HG03432 (cell line): ENCODE results near the gene MAPK12.
A peak's percentile ranks its signal among the peaks of the same experiment; 100 is the strongest.
"Not testable (repeated sequence)": the region's sequence is repeated elsewhere in the genome, so short reads cannot be mapped to it uniquely, and the experiment has no call there.

ENCODE experiments used
- ATAC-seq: cut with Tn5 transposase; IDR thresholded peaks from one replicate; pipeline ENCODE4 v1.9.1; 2021; ENCODE audit warnings: mild to moderate bottlenecking, moderate library complexity; ENCODE audit not compliant: unreplicated experiment

The MAPK12 gene

DNA sequence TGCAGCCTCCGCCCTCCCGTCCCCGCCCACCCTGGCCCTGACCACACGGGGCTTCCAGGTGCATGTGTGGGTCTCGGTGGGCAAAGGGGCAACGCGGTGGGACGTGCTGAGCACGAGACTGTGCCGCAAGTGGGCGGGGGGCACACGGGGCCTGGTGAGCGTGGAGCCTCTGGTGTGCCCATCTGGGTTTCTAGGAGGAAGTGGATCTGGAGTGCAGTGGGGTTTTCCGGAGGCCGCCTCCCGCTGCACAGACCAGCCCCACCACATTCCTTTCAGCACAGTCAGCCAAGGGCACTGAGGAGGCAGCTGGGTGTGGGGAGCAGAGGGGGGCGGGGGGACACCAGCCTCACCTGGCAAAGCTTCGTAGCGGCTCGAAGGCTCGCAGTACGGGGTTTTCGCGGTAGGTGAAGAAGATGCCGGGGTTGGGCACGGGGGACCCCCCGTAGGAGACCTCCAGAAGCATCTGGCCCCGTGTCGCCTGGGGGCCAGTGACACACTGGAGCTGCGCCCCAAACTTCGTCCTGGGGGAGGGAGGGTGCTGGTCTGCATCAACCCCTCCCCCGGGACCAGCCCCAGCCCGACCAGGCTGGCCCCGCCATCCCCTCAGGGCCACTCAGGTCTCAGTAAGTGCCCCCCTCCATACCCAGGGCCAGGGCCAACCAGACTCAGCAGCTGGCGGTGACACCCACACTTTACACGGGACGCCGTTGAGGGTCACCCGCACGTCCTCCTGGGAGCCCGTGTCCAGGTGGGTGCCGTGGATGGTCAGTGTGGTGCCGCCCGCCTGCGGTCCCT, 21.1 kb upstream of the MAPK12 start:
- no peak for ATAC-seq

DNA sequence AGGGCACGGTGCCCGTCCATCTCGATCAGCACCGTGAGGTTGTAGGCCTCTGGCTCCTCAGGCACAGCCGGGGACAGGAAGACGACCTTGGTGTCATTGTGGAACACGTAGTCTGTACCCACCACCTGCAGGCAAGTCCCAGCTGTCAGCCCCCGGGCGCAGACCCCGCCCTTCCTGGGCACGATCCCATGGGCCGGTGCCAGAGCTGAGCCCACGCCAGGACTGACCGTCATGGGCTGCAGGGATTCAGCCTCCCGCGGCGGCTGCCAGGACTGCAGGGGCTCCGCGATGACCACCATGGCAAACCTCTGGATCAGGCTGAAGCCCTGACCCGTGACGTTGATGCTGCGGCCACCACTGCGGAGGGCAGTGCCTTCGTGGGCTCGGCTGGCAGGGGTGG, 20.5 kb upstream of the MAPK12 start:
- ATAC-seq: no peak

DNA sequence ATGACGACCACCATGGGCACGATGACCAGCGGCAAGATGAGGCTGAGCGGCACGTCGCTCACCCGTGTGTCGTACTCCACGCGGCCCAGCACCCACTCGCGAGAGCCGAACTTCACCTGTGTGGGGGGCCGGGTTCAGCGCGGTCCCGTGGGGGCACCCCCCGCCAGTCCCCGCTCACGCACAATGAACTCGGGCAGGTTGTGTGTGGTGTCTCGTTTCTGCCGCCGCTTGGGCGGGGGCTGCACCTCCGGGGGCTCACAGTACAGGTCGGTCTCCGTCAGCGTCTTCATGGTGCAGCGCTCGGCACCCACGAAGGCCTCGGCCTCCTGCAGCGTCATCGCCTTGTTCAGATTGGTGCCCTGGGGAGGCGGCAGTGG, 19.9 kb upstream of the MAPK12 start:
- ATAC-seq: no peak

DNA sequence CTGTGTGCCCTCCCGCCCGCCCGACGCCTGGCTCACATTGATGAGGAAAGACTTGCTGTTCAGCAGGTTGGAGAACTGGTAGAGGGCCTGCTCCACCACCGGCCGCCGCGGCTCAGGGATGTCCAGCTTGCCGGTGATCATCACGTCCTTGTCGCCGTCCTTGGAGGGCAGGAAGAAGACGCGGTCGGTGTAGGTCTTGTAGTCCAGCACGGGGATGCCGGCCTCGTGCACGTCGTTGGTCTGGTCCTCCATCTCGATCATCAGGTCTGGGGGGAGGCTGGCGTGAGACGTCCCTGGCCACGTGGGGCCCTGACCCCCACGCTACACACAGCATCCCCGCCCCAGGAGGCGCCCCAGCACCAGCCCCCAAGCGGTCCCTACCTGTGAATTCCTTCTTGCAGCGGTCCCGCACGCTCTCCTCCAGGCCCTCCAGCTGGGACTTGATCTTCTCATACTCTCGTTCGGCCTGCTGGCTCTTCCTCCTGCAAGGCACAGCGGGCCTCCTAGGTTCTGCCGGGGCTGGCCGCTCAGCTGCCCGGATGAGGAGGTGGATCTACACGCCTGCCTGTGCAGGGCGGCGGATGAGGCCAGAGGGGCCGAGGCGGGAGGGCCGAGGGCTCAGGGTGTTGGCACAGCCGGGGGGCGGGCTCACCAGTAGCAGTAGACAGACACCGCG, 19.4 kb upstream of the MAPK12 start:
- no peak for ATAC-seq

DNA sequence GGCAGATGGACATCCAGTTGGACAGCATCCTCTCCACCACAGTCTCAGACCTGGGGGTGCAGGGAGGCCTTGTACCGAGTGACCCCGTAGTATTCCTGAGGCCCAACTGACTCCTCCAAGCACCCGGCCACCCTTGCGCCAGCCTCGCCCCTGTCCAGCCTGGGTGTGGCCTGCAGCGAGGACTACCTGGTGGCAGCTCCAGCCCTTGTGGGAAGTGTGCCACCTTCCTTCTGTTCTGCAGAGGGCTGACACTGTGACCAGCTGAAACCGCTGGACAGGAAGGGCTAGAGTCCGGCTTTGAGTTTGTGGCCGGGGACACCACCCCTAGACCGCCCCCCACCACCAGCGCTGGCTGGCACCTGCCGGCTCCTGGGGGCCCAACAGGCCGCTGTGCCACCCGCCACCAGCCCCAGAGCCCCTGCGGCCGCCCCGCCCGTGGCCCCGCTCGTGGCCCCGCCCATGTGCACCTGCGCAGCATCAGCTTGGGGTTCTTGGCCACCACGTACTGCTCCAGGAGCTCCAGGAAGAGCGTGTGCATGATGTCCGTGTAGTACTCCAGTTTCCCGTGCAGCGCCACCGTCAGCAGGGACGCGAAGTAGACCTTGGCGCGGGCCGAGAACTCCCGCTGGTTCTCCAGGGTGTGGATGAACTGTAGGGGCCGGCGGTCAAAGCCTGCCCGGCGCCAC, 18.7 kb upstream of the MAPK12 start:
- no peak for ATAC-seq

DNA sequence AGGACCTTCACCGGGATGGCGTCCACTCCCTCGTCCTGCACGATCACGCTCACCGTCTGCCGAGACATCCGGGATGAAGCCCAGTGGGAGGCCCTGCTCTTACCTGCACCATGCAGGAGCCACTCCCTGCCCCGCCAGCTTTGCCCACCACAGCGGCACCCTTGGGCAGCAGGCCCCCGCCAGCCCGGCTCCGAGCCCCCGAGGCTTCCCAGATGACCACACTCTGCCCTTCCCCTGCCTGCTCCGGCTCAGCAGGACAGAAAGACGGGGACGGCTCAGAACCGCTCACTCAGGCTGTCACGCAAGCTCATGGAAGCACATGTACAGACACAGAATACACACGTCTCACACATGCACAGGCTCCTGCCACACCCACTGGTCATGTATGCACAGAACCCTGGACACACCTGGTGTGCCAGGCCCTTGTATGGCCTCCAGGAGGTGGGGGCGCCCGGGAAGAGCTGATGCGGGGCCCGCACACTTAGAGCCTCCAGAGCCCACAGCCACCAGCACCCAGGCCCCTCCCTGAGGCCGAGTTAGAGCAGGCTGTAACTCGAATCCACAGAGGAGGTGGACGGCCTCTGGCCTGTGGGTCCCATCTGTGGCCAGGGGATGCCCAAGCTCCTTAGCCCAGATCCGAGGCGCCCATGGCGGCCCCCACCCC, 17.6 kb upstream of the MAPK12 start:
- no peak for ATAC-seq

DNA sequence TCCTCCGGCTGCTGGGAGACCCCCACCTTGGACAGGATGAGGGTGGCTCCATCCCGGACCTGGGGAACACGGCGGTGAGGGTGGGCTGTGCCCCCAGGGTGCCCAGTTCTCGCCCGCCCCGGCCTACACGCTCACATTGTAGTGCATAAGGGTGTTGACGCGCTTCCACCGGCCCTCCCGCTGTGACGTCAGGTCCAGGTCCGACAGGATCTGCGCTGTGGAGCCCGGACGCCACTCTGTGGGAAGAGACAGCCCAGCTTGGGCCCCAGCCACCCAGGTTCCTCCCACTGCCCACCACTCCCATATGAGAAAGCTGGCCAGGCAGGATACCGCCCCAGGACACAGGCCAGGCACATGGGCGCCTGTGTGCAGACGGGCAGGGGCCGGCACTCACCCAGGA, 17.0 kb upstream of the MAPK12 start:
- ATAC-seq: no peak

DNA sequence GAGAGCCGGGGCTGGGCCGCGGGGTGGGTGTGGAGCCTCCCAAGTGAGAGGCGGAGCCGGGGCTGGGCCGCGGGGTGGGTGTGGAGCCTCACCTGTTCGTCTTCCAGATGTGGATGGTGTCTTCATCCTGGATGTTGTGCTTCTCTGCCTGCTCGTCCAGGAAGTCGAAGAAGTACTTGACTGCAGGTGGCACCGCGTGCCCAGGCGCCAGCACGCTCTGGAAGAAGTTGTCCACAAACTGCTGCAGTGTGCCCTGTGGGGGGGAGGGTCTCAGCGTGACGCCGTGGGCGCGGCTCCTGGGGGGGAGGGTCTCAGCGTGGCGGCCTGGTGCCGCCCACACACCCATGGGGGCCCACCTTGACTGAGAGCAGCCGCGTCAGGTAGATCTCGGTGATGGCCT, 16.3 kb upstream of the MAPK12 start:
- no peak for ATAC-seq

DNA sequence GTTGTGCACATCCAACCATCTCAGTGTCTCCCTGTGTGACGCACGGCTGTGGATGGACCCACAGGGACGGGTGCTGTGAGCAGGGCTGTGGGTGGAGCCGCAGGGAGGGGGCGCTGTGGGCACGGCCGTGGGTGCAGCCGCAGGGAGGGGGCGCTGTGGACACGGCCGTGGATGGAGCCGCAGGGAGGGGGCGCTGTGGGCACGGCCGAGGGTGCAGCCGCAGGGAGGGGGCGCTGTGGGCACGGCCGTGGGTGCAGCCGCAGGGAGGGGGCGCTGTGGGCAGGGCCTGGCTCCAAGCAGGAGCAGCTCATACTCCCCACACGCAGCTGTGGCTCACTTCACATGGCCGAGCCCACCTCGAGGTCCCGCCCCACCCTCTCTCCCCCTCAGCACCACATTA, 14.7 kb upstream of the MAPK12 start:
- ATAC-seq: no peak

DNA sequence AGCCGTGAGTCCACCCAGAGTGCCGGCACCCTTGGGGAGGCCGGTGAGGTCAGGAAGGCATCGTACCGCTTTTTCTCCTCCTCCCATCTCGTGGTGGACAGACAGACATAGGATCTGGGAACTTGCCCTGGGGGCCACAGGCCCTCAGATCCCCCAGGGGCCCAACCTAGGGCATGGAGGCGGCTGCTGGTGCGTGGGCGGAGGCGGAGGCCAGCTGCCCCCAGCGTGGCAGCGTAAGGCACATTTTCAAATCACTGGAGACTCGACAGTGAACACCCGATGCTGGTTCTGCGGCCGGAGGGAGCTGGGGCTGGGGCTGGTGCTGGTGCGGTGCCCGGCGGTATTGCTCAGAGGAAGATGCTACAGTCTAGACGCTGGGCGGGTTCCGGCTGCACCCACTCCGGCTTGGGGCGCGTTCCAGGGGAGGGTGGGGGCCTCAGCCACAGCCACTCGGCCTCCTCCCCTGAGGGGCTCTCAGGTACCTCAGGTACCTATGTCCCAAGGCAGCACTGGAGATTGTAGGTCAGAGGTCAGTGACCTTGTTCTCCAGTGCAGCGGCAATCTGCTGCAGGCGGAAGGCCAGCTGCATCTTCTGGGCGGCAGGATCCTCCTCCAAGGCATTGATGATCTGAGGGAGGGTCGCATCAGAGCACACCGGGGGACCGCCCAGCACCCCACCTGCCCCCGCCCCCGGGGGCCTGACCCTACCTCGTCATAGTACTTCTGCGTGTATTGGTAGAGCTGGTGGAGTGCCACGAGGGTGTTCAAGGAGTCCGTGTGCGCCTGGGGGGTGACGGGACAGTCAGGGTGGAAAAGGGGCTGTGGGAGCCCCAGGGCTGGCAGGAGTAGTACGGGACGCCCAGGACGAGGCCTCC, 13.9 kb upstream of the MAPK12 start:
- ATAC-seq: no peak

DNA sequence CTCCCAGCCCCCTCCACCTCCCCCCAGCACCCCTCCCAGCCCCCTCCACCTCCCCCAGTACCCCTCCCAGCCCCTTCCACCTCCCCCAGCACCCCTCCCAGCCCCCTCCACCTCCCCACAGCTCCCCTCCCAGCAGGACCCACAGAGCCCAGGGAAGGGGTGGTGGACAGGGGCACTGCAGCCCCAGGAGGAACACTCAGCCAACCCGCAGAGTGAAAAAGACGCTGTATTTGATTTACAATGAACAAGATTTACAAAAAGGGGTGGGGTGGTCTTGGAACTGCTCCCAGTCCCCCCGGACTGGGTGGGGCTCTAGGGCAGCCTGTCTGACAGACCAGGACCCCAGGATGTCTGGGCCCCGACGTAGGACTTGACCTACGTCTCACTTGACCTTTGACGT, 13.3 kb upstream of the MAPK12 start:
- ATAC-seq: no peak

DNA sequence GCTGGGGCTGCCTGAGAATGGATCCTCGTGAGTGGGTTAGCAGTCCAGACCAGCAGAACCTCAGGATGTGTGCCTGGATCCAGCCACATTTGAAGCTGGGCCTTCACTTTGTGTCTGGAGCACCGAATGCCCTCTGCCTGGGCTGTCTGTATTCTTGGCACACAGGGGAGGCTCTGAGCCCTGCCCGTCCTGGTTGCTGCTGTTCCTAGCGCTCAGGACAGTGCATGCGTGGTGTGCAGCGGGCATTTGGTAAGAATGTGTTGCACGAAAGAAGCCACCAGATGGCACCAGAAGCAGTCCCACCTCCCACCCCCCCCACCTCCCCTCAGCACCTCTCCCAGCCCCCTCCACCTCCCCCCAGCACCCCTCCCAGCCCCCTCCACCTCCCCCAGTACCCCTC, 12.8 kb upstream of the MAPK12 start:
- no peak for ATAC-seq

DNA sequence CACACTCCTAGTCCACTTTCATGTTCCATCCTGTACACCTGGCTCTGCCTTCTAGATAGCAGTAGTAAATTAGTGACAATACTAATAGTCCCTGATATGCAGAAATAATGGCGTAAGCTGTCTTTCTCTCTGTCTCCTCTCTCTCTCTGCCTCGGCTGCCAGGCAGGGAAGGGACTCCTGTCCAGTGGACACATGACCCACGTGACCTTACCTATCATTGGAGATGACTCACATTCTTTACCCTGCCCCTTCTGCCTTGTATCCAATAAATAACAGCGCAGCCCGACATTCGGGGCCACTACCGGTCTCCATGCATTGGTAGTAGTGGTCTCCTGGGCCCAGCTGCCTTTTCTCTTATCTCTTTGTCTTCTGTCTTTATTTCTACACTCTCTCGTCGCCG, 12.3 kb upstream of the MAPK12 start:
- not testable (repeated sequence) for ATAC-seq

DNA sequence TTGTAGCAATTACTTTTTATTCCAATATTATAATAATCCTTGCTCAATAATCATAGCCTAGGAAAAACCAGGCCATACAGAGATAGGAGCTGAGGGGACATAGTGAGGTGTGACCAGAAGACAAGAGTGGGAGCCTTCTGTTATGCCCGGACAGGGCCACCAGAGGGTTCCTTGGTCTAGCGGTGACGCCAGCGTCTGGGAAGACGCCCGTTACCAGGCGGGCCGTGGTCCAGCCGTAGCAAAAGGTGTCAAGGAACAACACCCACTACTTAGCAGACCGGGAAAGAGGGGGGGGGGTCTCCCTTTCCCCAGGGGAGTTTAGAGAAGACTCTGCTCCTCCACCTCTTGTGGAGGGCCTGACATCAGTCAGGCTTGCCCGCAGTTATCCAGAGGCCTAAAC, 11.9 kb upstream of the MAPK12 start:
- not testable (repeated sequence) for ATAC-seq

DNA sequence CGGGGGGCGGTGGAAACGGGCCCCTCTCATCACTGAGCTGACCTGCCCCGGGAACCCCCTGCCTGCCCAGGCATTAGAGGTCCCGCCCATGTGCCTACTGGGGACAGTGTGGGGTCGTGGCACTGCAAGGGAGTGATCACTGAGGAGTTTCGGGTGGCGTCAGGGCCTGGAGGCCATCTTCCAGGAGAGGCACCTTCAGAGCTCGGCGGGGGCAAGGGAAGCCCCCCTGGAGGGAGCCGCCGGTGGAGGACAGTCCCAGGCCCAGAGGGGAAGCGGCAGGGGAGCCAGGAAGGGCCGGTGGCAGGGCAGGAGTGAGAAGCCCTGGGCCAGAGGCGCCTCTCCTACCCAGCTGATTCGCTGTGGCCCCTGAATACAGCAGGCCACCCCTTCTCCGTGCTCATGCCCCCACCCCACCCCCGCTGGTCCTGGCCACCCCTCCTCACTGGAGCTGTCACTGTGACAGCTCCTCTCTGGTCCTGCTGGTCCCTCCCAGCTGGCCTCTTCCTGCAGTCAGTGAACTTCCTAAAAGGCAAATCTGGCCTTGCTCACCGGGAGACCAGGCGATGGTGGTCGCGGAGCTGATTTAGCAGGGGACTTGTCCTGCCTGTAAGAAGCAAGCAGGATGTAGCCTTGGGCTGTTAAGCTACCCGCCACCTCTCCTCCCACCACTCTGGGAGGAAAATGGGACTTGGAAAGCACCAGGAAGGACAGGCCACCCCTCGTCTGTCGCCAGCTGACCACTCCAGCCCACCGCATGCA, 10.7 kb upstream of the MAPK12 start:
- ATAC-seq: no peak

DNA sequence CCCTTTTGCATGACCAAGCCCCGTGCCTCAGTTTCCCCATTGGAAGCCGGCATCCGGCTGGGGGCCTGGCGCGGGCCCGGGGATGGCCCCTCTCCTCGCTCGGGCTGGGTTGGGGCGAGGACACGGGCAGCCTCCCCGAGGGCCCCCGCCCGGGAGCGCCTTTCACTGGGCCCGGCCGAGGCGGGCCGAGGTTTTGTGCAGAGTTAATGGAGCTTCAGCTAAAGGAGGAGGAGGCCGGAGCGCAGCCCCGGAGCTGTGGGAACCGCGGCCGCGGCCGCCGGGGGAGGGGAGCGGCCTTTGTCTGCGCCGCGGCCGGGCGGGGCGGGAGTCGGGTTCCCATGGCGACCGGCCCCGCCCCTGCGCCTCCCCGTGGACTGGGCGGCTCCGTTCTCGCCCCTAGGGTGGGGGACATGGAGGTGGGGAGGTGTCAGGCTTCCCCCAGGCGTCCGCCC, 10.1 kb upstream of the MAPK12 start:
- no peak for ATAC-seq

DNA sequence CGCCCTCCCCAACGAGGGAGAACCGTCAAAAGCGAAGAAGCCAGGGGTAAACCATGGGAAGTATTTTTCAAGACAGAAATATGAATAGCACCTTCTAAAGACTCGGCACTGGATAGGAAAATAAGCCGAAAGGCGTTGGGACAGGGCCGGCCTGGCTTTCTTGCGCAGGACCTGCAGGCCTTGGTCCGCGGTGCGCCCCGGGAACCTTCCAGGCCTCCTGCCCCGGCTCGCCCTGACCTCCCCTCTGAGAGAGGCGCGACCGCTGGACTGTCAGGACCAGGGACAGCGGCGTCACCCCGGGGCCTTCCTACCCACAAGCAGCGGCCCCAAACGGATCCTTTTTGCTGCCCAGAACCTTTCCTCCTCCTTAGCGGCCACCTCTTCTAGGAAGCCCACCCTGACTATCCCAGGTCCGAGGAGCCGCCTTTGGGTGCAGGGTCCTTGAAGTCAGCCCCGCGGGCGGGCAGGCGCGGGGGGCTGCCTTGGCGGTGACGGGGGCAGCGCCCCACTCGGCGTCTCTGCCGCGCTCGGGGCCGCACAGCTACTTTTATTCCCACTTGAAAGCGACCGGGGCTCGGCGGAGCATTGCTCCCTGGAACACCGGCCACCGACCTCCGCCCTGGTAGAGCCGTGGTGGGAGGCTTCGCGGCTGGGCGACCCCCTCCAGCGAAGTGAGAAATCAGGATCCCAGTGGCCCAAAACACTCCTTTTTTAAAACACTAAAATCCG, 9.3 kb upstream of the MAPK12 start:
- peak; percentile 24 for ATAC-seq

DNA sequence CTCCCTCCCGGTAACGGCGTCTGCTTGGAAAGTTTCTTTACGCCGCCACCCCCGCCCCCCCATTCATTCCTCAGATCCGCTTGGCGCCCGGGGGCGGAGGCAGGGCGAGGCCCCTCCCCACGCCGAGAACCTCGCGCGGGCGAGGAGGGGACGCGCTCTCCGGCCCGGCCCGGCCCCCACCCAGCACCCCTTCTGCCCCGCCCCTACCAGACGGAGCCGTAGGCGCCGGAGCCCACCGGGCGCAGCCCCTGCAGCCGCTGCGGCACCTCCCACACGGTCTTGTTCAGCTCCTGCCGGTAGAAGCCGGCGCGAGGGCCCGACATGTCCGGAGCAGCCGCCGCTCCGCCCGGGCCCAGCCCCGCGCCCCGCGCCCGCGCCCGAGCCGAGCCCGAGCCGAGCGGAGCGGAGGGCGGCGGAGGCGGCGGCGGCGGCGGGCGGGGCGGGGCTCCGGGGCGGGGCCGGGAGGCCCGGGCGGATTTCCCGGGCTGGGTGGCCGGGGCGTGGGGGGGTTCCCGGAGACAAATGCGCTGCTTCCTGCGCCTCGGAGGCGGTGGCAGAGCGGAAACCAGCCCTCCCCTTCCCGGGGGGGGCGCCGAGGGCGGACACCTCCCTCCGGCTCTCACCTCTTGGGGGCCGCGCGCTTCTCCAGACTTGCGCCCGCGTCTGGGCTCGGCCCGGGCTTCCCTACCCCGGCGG, 8.6 kb upstream of the MAPK12 start, which contains the start of gene MAPK11:
MAPK11 (minus strand) TSS at position 411 of the 696 bp plus-strand sequence; CDS start at position 323, 88 bp downstream.
- peak; percentile 44 for ATAC-seq
